Mucosa of rectum (tissue), 2 donors: ENCODE data around the gene BACH2.
"Not testable (repeated sequence)": the region's sequence is repeated elsewhere in the genome, so short reads cannot be mapped to it uniquely, and the experiment has no call there.

Experiments used
- H3K27ac ChIP-seq, 2 donors: one replicate each; pipeline ENCODE4 v1.7.0; 2013; ENCODE audit warnings: inconsistent platforms in 2 of 2, low read depth in 2 of 2, low read length in 2 of 2
- H3K27me3 ChIP-seq, 2 donors: one replicate each; pipeline ENCODE4 v1.7.0; 2013; ENCODE audit warnings: low read length in 2 of 2; ENCODE audit not compliant: control insufficient read depth in 2 of 2, insufficient read depth in 2 of 2
- H3K36me3 ChIP-seq, 2 donors: one replicate each; pipeline ENCODE4 v1.7.0; 2013; ENCODE audit warnings: low read length in 2 of 2; ENCODE audit not compliant: control insufficient read depth in 2 of 2, insufficient read depth in 2 of 2
- H3K4me1 ChIP-seq, 2 donors: one replicate each; pipeline ENCODE4 v1.7.0; 2013; ENCODE audit warnings: low read length in 2 of 2, mild to moderate bottlenecking in 1 of 2; ENCODE audit not compliant: control insufficient read depth in 2 of 2, insufficient read depth in 2 of 2
- H3K4me3 ChIP-seq, 2 donors: one replicate each; pipeline ENCODE4 v1.7.0; 2013; ENCODE audit warnings: low read length in 2 of 2
- H3K9ac ChIP-seq, 2 donors: one replicate each; pipeline ENCODE4 v1.7.0; 2013; ENCODE audit warnings: low read length in 2 of 2, low read depth in 1 of 2, mild to moderate bottlenecking in 1 of 2
- H3K9me3 ChIP-seq, 2 donors: one replicate each; pipeline ENCODE4 v1.7.0; 2013; ENCODE audit warnings: low read length in 2 of 2; ENCODE audit not compliant: control insufficient read depth in 2 of 2
- donor health status: healthy.
- donor health status: Normal muscosa, but diverticular disease.

BACH2 gene

DNA sequence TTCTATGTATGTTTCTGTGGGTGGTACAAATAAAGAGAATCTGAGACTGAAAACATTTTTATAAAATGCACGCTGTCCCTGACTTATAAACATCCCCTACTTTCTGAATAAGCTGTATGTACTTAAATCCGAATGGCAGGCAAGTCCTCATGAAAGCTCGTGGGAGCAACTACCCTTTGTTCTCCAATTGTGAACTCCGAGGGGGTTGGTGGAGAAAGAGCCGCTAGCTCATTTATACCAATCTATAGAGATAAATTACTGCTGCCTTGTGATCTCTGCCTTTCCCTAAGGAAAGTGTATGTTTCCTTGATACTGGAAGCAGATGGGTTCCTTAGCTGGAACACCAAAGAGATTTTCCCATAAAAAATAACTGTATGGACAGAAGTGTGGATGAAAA is 317.9 kb downstream of the BACH2 start:
- no peak overlapping the region for H3K9ac ChIP-seq
- no peak overlapping the region for H3K27ac ChIP-seq
- no peaks in the 10 kb centered on the region for H3K9me3 ChIP-seq
- no peaks in the 10 kb centered on the region for H3K36me3 ChIP-seq
- H3K4me3 ChIP-seq: no peak overlapping the region
- no peaks in the 10 kb centered on the region for H3K27me3 ChIP-seq
- peaks cover 2 to 3% of the 10 kb centered on the region in 2 donors for H3K4me1 ChIP-seq

DNA sequence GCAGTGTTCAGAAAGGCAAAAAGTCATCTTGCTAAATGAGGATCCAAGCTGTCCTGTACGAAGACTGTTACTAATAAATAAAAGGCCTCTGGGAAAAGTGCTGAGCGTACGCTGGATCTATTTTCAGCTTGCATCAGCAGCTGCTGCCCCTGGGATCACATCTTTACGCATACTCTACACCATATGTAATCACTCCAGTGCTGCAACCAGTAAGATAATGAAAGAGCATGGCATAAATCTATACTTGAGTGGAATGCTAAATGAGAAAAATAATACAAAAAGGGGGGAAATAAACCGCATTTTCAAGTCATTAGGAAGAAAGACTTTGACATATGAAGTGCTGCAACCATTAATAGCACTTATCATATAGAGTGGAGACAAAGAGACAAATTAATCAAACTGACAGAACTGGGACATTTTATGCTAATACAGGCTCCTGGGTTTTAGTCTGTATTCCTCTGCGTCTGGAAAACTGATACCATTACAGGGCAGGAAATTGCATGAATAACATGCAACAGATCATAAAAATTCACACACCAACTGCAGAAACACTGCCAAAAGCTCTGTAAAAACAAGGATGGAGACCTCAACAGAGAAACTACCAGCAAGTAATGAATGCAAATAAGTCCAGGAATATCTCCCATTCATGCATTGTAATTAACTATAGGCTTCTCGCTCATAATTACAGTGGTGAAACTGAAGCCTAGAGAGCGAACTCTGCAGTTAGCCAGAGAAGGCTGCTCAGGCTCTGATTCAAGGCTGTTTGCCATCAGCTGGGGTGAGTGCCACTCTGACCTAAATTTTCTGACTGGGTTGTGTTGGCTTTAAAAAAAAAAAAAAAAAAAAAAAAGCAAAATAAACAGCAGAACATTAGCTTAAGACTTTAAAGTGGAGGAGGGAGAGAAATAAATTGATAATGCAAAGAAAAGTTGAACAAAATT is 318.6 kb downstream of the BACH2 start:
- Histone ChIP-seq H3K9me3 (no peaks in the 10 kb centered on the region), H3K27me3 (no peaks in the 10 kb centered on the region), H3K4me1 (peaks cover 2 to 3% of the 10 kb centered on the region in 2 donors), H3K27ac (no peak overlapping the region), H3K36me3 (no peaks in the 10 kb centered on the region), H3K4me3 (no peak overlapping the region), H3K9ac (no peak overlapping the region)

DNA sequence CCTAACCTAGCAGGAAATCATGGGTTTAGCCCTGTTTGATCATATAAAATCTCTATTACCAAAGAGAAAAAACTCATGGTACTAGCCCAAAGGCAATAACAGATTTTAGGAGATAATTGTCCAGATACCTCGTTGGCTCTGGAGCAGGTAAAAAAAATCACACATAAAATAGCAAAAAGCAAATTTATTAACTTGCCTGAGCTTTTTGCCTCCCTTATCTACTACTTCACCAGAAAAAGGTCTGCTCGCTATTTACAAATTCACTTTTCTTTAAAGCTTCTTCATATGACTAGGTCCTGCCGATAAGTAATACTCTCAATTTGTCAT is 320.0 kb downstream of the BACH2 start:
- Histone ChIP-seq H3K9me3 (no peaks in the 10 kb centered on the region), H3K27me3 (no peaks in the 10 kb centered on the region), H3K36me3 (no peaks in the 10 kb centered on the region), H3K9ac (no peak overlapping the region), H3K4me3 (no peak overlapping the region), H3K27ac (no peak overlapping the region), H3K4me1 (peaks cover 2 to 3% of the 10 kb centered on the region in 2 donors)

- Histone ChIP-seq H3K36me3 (no peaks in the 10 kb centered on the region), H3K27me3 (no peaks in the 10 kb centered on the region), H3K4me3 (no peak overlapping the region), H3K9me3 (no peaks in the 10 kb centered on the region), H3K4me1 (peaks cover 2 to 3% of the 10 kb centered on the region in 2 donors), H3K9ac (no peak overlapping the region), H3K27ac (no peak overlapping the region)
Measured at GRCh38 chr6:89975991-89976693, 320.5 kb downstream of the BACH2 start.

- Histone ChIP-seq H3K27me3 (no peaks in the 10 kb centered on the region), H3K36me3 (no peaks in the 10 kb centered on the region), H3K9ac (no peak overlapping the region), H3K4me1 (peaks cover 2 to 3% of the 10 kb centered on the region in 2 donors), H3K4me3 (no peak overlapping the region), H3K9me3 (no peaks in the 10 kb centered on the region), H3K27ac (no peak overlapping the region)
Measured at GRCh38 chr6:89975366-89975765, 321.3 kb downstream of the BACH2 start.

- Histone ChIP-seq H3K27me3 (no peaks in the 10 kb centered on the region), H3K9ac (no peak overlapping the region), H3K4me1 (peaks cover 2 to 3% of the 10 kb centered on the region in 2 donors), H3K4me3 (no peak overlapping the region), H3K27ac (no peak overlapping the region), H3K9me3 (no peaks in the 10 kb centered on the region), H3K36me3 (no peaks in the 10 kb centered on the region)
Measured at GRCh38 chr6:89974834-89975233, 321.8 kb downstream of the BACH2 start.

GRCh38 chr6:89972025-89972381 is 324.6 kb downstream of the BACH2 start:
- H3K27me3 ChIP-seq: no peaks in the 10 kb centered on the region
- H3K36me3 ChIP-seq: no peaks in the 10 kb centered on the region

GRCh38 chr6:89971338-89972024 is 325.2 kb downstream of the BACH2 start:
- H3K36me3 ChIP-seq, H3K9me3 ChIP-seq, H3K27ac ChIP-seq, H3K9ac ChIP-seq, H3K4me1 ChIP-seq, H3K27me3 ChIP-seq, H3K4me3 ChIP-seq: not testable (repeated sequence)

More at GRCh38 chr6:89972025-89972381, 324.6 kb downstream of the BACH2 start:
- Histone ChIP-seq H3K4me3 (no peak overlapping the region), H3K4me1 (peaks cover 2 to 3% of the 10 kb centered on the region in 2 donors), H3K27ac (no peak overlapping the region), H3K9ac (no peak overlapping the region), H3K9me3 (no peaks in the 10 kb centered on the region)

GRCh38 chr6:89970609-89971337 is 325.9 kb downstream of the BACH2 start:
- H3K9ac ChIP-seq: no peak overlapping the region
- no peak overlapping the region for H3K27ac ChIP-seq

More at GRCh38 chr6:89970609-89971337, 325.9 kb downstream of the BACH2 start:
- Histone ChIP-seq H3K36me3 (no peaks in the 10 kb centered on the region), H3K4me3 (no peak overlapping the region), H3K9me3 (no peaks in the 10 kb centered on the region), H3K4me1 (no peaks in the 10 kb centered on the region), H3K27me3 (no peaks in the 10 kb centered on the region)
